GM12865 (cell line): ENCODE results near the gene NTPCR.

Experiments used
- DNase-seq: peaks from one replicate; pipeline ENCODE4 v3.0.0; 2010; ENCODE audit warnings: low read depth
- H3K4me3 ChIP-seq: 2 replicates; pipeline ENCODE4 v1.5.1; 2011; ENCODE audit warnings: mild to moderate bottlenecking, low read depth, low read length, control low read depth
- CTCF ChIP-seq: IDR thresholded peaks from 2 replicates; pipeline ENCODE4 v1.5.1; 2011; ENCODE audit warnings: low read length, control low read depth, low read depth, inconsistent platforms; ENCODE audit not compliant: insufficient read depth; ENCODE audit errors: missing control alignments

The NTPCR gene

GRCh38 chr1:233019778-233020325 lies 69.4 kb downstream of the NTPCR start:
- no peak overlapping the region for H3K4me3 ChIP-seq
- DNase-seq: no peak
- no peak for TF ChIP-seq CTCF

- TF ChIP-seq CTCF: no peak
- DNase-seq: no peak
- no peak overlapping the region for H3K4me3 ChIP-seq
Measured at GRCh38 chr1:233020426-233020825, 70.0 kb downstream of the NTPCR start.

- no peak overlapping the region for H3K4me3 ChIP-seq
- no peak for DNase-seq
- TF ChIP-seq CTCF: no peak
Measured at GRCh38 chr1:233022246-233022645, 71.8 kb downstream of the NTPCR start.

- H3K4me3 ChIP-seq: no peak overlapping the region
- no peak for DNase-seq
- TF ChIP-seq CTCF: no peak
Measured at GRCh38 chr1:233024199-233024598, 73.8 kb downstream of the NTPCR start.

GRCh38 chr1:233025157-233025556 lies 74.7 kb downstream of the NTPCR start:
- no peak overlapping the region for H3K4me3 ChIP-seq
- peak; percentile 56 for TF ChIP-seq CTCF
- DNase-seq: peak; percentile 49

GRCh38 chr1:233025567-233025966 lies 75.2 kb downstream of the NTPCR start:
- TF ChIP-seq CTCF: no peak
- no peak overlapping the region for H3K4me3 ChIP-seq
- no peak for DNase-seq

- DNase-seq: no peak
- no peak overlapping the region for H3K4me3 ChIP-seq
- no peak for TF ChIP-seq CTCF
Measured at GRCh38 chr1:233027046-233027445, 76.6 kb downstream of the NTPCR start.
